Endodermal cell (in vitro differentiated cells): Measurements from ENCODE around the gene MUCL3. TPM values are rescaled to one million over a fixed set of nuclear protein-coding genes. Genes with fewer than 3 reads are reported as not detected.
"Not testable (repeated sequence)": the region's sequence is repeated elsewhere in the genome, so short reads cannot be mapped to it uniquely, and the experiment has no call there.

ENCODE experiments used
- DNase-seq: peaks from one replicate; pipeline ENCODE4 v3.0.0-alpha.2; 2017
- H3K27ac ChIP-seq: 2 replicates; pipeline ENCODE4 v1.5.1; 2013; ENCODE audit warnings: mild to moderate bottlenecking, low read depth, low read length, moderate library complexity
- H3K27me3 ChIP-seq: 2 replicates; pipeline ENCODE4 v1.6.1; 2013; ENCODE audit warnings: mild to moderate bottlenecking, low read length, moderate library complexity; ENCODE audit not compliant: insufficient read depth, control insufficient read depth, poor library complexity, severe bottlenecking
- H3K36me3 ChIP-seq: 2 replicates; pipeline ENCODE4 v1.7.0; 2013; ENCODE audit warnings: mild to moderate bottlenecking, low read length, moderate library complexity; ENCODE audit not compliant: control insufficient read depth, insufficient read depth
- H3K4me1 ChIP-seq: one replicate; pipeline ENCODE4 v1.7.0; 2013; ENCODE audit warnings: low read length; ENCODE audit not compliant: control insufficient read depth, insufficient read depth
- H3K4me3 ChIP-seq: 2 replicates; pipeline ENCODE4 v1.5.1; 2013; ENCODE audit warnings: mild to moderate bottlenecking, low read length, moderate library complexity
- H3K9ac ChIP-seq: 2 replicates; pipeline ENCODE4 v1.6.1; 2013; ENCODE audit warnings: mild to moderate bottlenecking, low read length, moderate library complexity; ENCODE audit not compliant: poor library complexity, severe bottlenecking; ENCODE audit errors: extremely low read depth
- H3K9me3 ChIP-seq: 2 replicates; pipeline ENCODE4 v1.6.1; 2013; ENCODE audit warnings: mild to moderate bottlenecking, low read length, moderate library complexity; ENCODE audit not compliant: control insufficient read depth
- H3K27ac Mint-ChIP-seq: 2 replicates; pipeline ENCODE4 v1.8.0; 2020; ENCODE audit warnings: mixed read lengths
- H3K27me3 Mint-ChIP-seq: 2 replicates; pipeline ENCODE4 v1.8.0; 2021; ENCODE audit warnings: mild to moderate bottlenecking, mixed read lengths; ENCODE audit not compliant: insufficient read depth
- H3K36me3 Mint-ChIP-seq: 2 replicates; pipeline ENCODE4 v1.8.0; 2020; ENCODE audit warnings: low read depth, mixed read lengths
- H3K4me1 Mint-ChIP-seq: 2 replicates; pipeline ENCODE4 v1.8.0; 2020; ENCODE audit warnings: mixed read lengths
- H3K4me3 Mint-ChIP-seq: 2 replicates; pipeline ENCODE4 v1.8.0; 2020; ENCODE audit warnings: mild to moderate bottlenecking, moderate library complexity, mixed read lengths
- H3K9me3 Mint-ChIP-seq: 2 replicates; pipeline ENCODE4 v1.8.0; 2020; ENCODE audit warnings: mild to moderate bottlenecking, mixed read lengths
- WGBS, 2 experiments: methylation state at CpG; one replicate each; pipeline versions ENCODE4 v1.1.5 to v1.1.7; 2013; ENCODE audit warnings: missing lambda C conversion rate in 2 of 2, mixed read lengths in 1 of 2; ENCODE audit not compliant: insufficient coverage in 1 of 2, insufficient read length in 1 of 2; 5-methylcytosine and 5-hydroxymethylcytosine counted together
- total RNA-seq, 2 donors: library from RNA; stranded (reverse); fragmentation: NEBNext Ultra II Directional in 1 of 2; extraction: Animal tissue kit (Norgen Biotek cat#: 25700) in 1 of 2; gene quantifications; 2 replicates in 1 of 2; 3 replicates in 1 of 2; pipeline ENCODE4 v1.2.1, GENCODE V29; 2021
- TF ChIP-seq, protein P1 (sequence below): fragments of 200-600 bp; sonication (generic); conservative IDR thresholded peaks from 2 replicates; pipeline ENCODE4 v1.5.0; 2021; ENCODE audit warnings: antibody characterized with exemption, mild to moderate bottlenecking

Gene MUCL3
- total RNA-seq, 2 donors from 2014 or later = 0.18 TPM

DNA sequence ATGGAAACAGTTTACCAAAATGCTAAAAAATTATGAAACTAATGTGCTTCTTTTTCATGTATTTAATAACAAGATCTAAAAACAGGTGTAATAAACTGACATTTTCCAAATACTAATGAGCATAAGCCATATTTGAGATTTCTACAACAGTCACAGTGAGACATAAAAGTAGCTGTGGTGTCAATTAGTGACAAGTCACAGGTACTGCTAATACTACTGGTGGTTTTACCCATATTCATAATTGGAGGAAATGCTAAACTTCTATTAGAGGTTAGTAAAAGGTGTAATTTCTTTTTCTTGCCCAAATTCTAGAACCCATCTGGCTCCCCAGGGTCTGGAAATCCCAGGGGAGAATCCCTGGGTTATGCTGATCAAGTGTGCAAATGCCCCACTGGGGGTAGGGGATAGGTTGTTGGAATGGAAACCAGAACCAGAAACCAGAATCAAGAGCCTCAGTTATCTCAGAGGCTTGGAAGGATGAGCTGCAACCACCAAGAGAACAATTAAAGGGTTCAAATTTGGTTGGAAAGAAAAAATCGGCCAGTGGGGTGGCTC lies 39.8 kb upstream of the MUCL3 start:
- no peak overlapping the region for H3K27ac Mint-ChIP-seq
- no peak overlapping the region for H3K27ac ChIP-seq
- H3K4me1 ChIP-seq = no peaks in the 10 kb centered on the region
- no peak overlapping the region for H3K9ac ChIP-seq
- H3K4me3 Mint-ChIP-seq = no peak overlapping the region
- no peaks in the 10 kb centered on the region for H3K9me3 Mint-ChIP-seq
- H3K36me3 ChIP-seq = peaks cover 22% of the 10 kb centered on the region
- DNase-seq = no peak
- H3K9me3 ChIP-seq = no peaks in the 10 kb centered on the region
- WGBS, 2 experiments = 83% methylated on average over 1 of the region's 1 CpG; no CpG with 5 or more reads in 1 of the 2 experiments
- H3K4me1 Mint-ChIP-seq = no peaks in the 10 kb centered on the region
- H3K27me3 ChIP-seq = no peaks in the 10 kb centered on the region
- TF ChIP-seq, protein P1, sequence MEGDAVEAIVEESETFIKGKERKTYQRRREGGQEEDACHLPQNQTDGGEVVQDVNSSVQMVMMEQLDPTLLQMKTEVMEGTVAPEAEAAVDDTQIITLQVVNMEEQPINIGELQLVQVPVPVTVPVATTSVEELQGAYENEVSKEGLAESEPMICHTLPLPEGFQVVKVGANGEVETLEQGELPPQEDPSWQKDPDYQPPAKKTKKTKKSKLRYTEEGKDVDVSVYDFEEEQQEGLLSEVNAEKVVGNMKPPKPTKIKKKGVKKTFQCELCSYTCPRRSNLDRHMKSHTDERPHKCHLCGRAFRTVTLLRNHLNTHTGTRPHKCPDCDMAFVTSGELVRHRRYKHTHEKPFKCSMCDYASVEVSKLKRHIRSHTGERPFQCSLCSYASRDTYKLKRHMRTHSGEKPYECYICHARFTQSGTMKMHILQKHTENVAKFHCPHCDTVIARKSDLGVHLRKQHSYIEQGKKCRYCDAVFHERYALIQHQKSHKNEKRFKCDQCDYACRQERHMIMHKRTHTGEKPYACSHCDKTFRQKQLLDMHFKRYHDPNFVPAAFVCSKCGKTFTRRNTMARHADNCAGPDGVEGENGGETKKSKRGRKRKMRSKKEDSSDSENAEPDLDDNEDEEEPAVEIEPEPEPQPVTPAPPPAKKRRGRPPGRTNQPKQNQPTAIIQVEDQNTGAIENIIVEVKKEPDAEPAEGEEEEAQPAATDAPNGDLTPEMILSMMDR = no peak
- H3K4me3 ChIP-seq = no peak overlapping the region
- H3K27me3 Mint-ChIP-seq = no peaks in the 10 kb centered on the region
- H3K36me3 Mint-ChIP-seq = peaks cover 33% of the 10 kb centered on the region

DNA sequence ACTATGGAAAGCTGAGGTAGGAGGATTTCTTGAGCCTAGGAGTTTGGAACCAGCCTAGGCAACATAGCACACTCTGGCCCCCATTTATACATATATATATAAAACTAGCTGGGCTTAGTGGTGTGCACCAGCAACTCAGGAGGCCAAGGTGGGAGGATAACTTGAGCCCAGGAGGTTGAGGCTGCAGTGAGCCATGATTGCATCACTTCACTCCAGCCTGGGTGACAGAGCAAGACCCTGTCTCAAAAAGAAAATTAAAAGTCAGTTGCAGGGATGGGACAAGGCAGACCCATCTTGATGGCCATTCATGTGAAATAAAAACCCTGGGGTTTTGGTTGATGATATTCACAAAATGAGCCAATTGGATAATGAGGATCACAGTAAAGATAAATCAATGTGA lies 39.3 kb upstream of the MUCL3 start:
- H3K36me3 ChIP-seq = peaks cover 22% of the 10 kb centered on the region
- H3K4me3 ChIP-seq = no peak overlapping the region
- Mint-ChIP-seq H3K4me3 (no peak overlapping the region), H3K36me3 (peaks cover 29% of the 10 kb centered on the region), H3K4me1 (no peaks in the 10 kb centered on the region), H3K27ac (no peak overlapping the region), H3K9me3 (no peaks in the 10 kb centered on the region), H3K27me3 (no peaks in the 10 kb centered on the region)
- TF ChIP-seq, protein P1 = no peak
- H3K27ac ChIP-seq = no peak overlapping the region
- no peaks in the 10 kb centered on the region for H3K9me3 ChIP-seq
- DNase-seq = no peak
- no peaks in the 10 kb centered on the region for H3K27me3 ChIP-seq
- no peaks in the 10 kb centered on the region for H3K4me1 ChIP-seq
- no peak overlapping the region for H3K9ac ChIP-seq

DNA sequence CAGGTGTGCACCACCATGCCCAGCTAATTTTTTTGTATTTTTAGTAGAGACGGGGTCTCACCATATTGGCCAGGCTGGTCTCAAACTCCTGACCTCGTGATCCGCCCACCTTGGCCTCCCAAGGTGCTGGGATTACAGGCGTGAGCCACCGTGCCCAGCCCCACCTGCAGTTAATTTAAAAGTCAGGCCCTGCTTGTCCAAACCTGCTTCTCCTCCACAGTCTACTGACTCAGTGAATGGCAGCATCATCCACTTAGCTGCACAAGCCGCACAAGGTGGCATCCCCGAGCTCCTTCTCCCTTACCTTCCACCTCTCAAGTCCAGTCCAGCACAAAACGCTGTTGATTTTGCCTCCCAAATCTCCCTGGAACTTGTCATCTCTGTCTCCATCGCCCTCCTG lies 38.6 kb upstream of the MUCL3 start:
- not testable (repeated sequence) for H3K4me1 Mint-ChIP-seq, H3K9ac ChIP-seq, H3K27me3 Mint-ChIP-seq, H3K4me3 ChIP-seq, H3K4me1 ChIP-seq, H3K27ac Mint-ChIP-seq, H3K9me3 ChIP-seq, H3K27ac ChIP-seq, DNase-seq, H3K9me3 Mint-ChIP-seq, H3K4me3 Mint-ChIP-seq, H3K27me3 ChIP-seq
- whole genome bisulfite sequencing, 2 experiments = 81 to 91% methylated on average over 9 of the region's 9 CpGs
- peaks cover 17% of the 10 kb centered on the region for H3K36me3 ChIP-seq
- peaks cover 25% of the 10 kb centered on the region for H3K36me3 Mint-ChIP-seq

DNA sequence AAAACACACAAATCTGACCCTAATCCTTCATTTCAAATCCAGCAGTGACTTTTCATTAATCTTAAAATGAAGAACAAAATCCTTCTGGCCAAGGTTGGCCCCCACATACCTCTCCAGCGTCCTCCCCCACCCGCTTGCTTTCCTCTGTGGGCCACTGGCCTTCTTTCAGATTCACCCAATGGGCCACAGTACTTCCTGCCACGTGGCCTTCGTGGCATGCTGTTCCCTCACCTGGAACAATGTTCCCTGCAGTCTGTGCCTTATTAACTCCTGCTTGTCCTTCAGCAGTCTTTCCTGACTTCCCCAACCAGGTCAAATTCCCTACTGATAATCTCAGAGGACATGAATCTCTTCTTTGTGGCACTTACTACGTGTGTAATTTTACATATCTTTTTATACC lies 38.1 kb upstream of the MUCL3 start:
- H3K4me1 ChIP-seq = no peaks in the 10 kb centered on the region
- no peak for DNase-seq
- TF ChIP-seq, protein P1 = no peak

More for the DNA sequence above, 38.1 kb upstream of the MUCL3 start:
- Mint-ChIP-seq H3K36me3 (peaks cover 23% of the 10 kb centered on the region), H3K27ac (no peak overlapping the region), H3K27me3 (no peaks in the 10 kb centered on the region), H3K9me3 (no peaks in the 10 kb centered on the region), H3K4me1 (no peaks in the 10 kb centered on the region), H3K4me3 (no peak overlapping the region)
- WGBS, 2 experiments = 58 to 74% methylated on average over 4 to 5 of the region's 5 CpGs
- no peak overlapping the region for H3K27ac ChIP-seq
- H3K4me3 ChIP-seq = no peak overlapping the region
- H3K36me3 ChIP-seq = peaks cover 14% of the 10 kb centered on the region
- H3K27me3 ChIP-seq = no peaks in the 10 kb centered on the region
- H3K9ac ChIP-seq = no peak overlapping the region
- no peaks in the 10 kb centered on the region for H3K9me3 ChIP-seq
